ENCODE measurements around the gene RBMX.
"Not testable (repeated sequence)": the region's sequence is repeated elsewhere in the genome, so short reads cannot be mapped to it uniquely, and the experiment has no call there.

Gene RBMX

GRCh38 chrX:136880452-136881013, at the start of gene RBMX:
TSS of gene RBMX (minus strand) at chrX:136880725. CDS start at chrX:136879427, 1,298 bp downstream.
- Histone ChIP-seq H3K9me3 (ENCODE audit: control insufficient read depth, low read length) (no peaks in the 10 kb centered on the region), H3K9ac (peak within 1 kb of the TSS; percentile 83), H3K36me3 (ENCODE audit: control insufficient read depth, insufficient read depth, low read length) (no peaks in the 10 kb centered on the region), H3K27ac (peak within 1 kb of the TSS; percentile 98), H3K4me1 (no peaks in the 10 kb centered on the region), H3K27me3 (ENCODE audit: control insufficient read depth, insufficient read depth, low read length) (no peaks in the 10 kb centered on the region), H3K4me3 (ENCODE audit: low read depth, low read length) (peak within 1 kb of the TSS; percentile 93), H3K4me2 (ENCODE audit: low read length) (peak within 1 kb of the TSS; percentile 77), H3K79me2 (peaks cover 9% of the 10 kb centered on the region), H2AFZ (peak within 1 kb of the TSS; percentile 86)
- no peak for TF ChIP-seq CTCF (IDR thresholded peaks at IDR 0.05)

DNA sequence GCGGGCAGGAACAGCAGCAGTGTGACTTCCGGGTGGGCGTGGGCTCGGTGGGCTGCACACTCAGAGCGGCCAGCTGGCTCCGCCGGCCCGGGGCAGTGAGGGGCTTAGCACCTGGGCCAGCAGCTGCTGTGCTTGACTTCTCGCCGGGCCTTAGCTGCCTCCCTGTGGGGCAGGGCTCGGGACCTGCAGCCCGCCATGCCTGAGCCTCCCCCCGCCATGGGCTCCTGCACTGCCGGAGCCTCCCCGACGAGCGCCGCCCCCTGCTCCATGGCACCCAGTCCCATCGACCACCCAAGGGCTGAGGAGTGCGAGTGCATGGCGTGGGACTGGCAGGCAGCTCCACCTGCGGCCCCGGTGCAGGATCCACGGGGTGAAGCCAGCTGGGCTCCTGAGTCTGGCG, 40.9 kb upstream of the RBMX start:
- H3K27ac ChIP-seq; H3K27me3 ChIP-seq (ENCODE audit: control insufficient read depth, insufficient read depth, low read length): not testable (repeated sequence)

DNA sequence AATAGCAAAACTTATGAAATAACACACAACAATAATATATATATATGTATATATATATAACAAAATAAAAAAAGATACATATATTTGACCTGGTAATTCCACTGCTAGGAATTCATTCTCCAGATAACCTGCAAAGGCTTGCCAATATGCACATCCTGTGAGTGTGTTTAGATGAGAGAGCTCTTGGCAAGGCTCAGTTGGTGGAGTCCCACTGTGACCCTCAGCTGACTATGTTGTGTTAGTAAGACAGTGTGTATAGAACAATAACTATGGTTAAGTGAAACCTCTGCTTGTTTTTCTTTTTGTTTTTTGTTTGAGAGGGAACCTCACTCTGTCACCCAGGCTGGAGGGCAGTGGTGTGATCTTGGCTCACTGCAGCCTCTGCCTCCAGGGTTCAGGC, 39.5 kb upstream of the RBMX start:
- Histone ChIP-seq H3K79me2 (no peaks in the 10 kb centered on the region), H3K4me3 (ENCODE audit: low read depth, low read length) (no peak overlapping the region), H3K27ac (no peak overlapping the region), H3K36me3 (ENCODE audit: control insufficient read depth, insufficient read depth, low read length) (no peaks in the 10 kb centered on the region), H3K4me2 (ENCODE audit: low read length) (no peak overlapping the region), H3K4me1 (no peaks in the 10 kb centered on the region), H2AFZ (no peak overlapping the region), H3K9ac (no peak overlapping the region), H3K9me3 (ENCODE audit: control insufficient read depth, low read length) (no peaks in the 10 kb centered on the region), H3K27me3 (ENCODE audit: control insufficient read depth, insufficient read depth, low read length) (no peaks in the 10 kb centered on the region)
- no peak for TF ChIP-seq CTCF (IDR thresholded peaks at IDR 0.05)

More for the DNA sequence above, 40.9 kb upstream of the RBMX start:
- not testable (repeated sequence) for H3K79me2 ChIP-seq; H3K4me2 ChIP-seq (ENCODE audit: low read length); H2AFZ ChIP-seq; H3K9ac ChIP-seq; H3K4me1 ChIP-seq; H3K4me3 ChIP-seq (ENCODE audit: low read depth, low read length); H3K36me3 ChIP-seq (ENCODE audit: control insufficient read depth, insufficient read depth, low read length); H3K9me3 ChIP-seq (ENCODE audit: control insufficient read depth, low read length)

- Histone ChIP-seq H3K4me3 (ENCODE audit: low read depth, low read length) (no peak overlapping the region), H3K4me1 (no peaks in the 10 kb centered on the region), H3K9me3 (ENCODE audit: control insufficient read depth, low read length) (no peaks in the 10 kb centered on the region), H3K79me2 (no peaks in the 10 kb centered on the region), H2AFZ (no peak overlapping the region), H3K27ac (no peak overlapping the region), H3K4me2 (ENCODE audit: low read length) (no peak overlapping the region), H3K9ac (no peak overlapping the region), H3K36me3 (ENCODE audit: control insufficient read depth, insufficient read depth, low read length) (no peaks in the 10 kb centered on the region), H3K27me3 (ENCODE audit: control insufficient read depth, insufficient read depth, low read length) (no peaks in the 10 kb centered on the region)
- no peak for TF ChIP-seq CTCF (IDR thresholded peaks at IDR 0.05)
Measured at GRCh38 chrX:136916827-136917226, 36.3 kb upstream of the RBMX start.

DNA sequence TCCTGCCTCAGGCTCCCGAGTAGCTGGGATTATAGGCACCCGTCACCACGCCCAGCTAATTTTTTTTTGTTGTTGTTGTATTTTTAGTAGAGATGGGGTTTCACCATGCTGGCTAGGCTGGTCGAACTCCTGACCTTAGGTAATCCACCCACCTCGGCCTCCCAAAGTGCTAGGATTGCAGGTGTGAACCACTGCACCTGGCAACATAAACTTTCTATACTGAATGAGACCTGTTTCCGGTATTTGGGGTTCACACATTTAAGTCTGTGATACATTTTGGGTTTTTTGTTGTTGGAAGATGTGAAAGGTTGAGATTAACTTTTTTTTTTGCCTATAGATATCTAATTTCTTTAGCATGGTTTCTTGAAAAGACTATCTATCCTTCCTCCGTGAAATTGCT, 31.1 kb upstream of the RBMX start:
- H3K27me3 ChIP-seq (ENCODE audit: control insufficient read depth, insufficient read depth, low read length); H3K79me2 ChIP-seq; H3K4me1 ChIP-seq; H3K27ac ChIP-seq; H3K4me3 ChIP-seq (ENCODE audit: low read depth, low read length); H3K9me3 ChIP-seq (ENCODE audit: control insufficient read depth, low read length); H3K9ac ChIP-seq; H2AFZ ChIP-seq; H3K4me2 ChIP-seq (ENCODE audit: low read length); H3K36me3 ChIP-seq (ENCODE audit: control insufficient read depth, insufficient read depth, low read length): not testable (repeated sequence)

DNA sequence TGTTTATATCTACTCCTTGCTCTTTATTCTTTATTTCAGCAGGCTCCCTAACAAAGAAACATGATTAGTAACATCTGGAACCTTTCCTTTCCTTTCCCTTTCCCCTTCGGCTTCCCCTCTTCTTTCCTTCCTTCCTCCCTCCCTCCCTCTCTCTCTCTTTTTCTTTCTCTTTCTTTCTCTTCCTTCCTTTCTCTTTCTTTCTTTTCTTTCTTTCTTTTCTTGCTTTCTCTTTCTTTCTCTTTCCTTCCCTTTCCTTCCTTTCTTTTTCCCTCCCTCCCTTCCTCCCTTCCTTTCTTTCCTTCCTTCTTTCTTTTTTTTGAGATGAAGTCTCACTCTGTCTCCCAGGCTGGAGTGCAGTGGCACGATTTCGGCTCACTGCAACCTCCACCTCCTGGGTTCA, 30.7 kb upstream of the RBMX start:
- Histone ChIP-seq H3K4me3 (ENCODE audit: low read depth, low read length) (no peak overlapping the region), H3K9ac (no peak overlapping the region), H3K27me3 (ENCODE audit: control insufficient read depth, insufficient read depth, low read length) (no peaks in the 10 kb centered on the region), H3K79me2 (no peaks in the 10 kb centered on the region), H3K9me3 (ENCODE audit: control insufficient read depth, low read length) (no peaks in the 10 kb centered on the region), H3K36me3 (ENCODE audit: control insufficient read depth, insufficient read depth, low read length) (no peaks in the 10 kb centered on the region), H3K4me2 (ENCODE audit: low read length) (no peak overlapping the region), H2AFZ (no peak overlapping the region), H3K27ac (no peak overlapping the region), H3K4me1 (peaks cover 5% of the 10 kb centered on the region)
- TF ChIP-seq CTCF (IDR thresholded peaks at IDR 0.05), result no peak

Data from parathyroid adenoma (tissue), 2 donors.